Camera-type eye (tissue), 1 donor: ENCODE measurements around the gene PIGK. TPM values are rescaled to one million over a fixed set of nuclear protein-coding genes. Genes with fewer than 3 reads are reported as not detected.

ENCODE experiments used
- total RNA-seq: library from RNA; depleted of rRNA; stranded (reverse); fragments of >200 nt; gene quantifications from one replicate; pipeline ENCODE4 v1.2.3, GENCODE V29; 2014

Gene PIGK
- total RNA-seq = 39.3 TPM

DNA sequence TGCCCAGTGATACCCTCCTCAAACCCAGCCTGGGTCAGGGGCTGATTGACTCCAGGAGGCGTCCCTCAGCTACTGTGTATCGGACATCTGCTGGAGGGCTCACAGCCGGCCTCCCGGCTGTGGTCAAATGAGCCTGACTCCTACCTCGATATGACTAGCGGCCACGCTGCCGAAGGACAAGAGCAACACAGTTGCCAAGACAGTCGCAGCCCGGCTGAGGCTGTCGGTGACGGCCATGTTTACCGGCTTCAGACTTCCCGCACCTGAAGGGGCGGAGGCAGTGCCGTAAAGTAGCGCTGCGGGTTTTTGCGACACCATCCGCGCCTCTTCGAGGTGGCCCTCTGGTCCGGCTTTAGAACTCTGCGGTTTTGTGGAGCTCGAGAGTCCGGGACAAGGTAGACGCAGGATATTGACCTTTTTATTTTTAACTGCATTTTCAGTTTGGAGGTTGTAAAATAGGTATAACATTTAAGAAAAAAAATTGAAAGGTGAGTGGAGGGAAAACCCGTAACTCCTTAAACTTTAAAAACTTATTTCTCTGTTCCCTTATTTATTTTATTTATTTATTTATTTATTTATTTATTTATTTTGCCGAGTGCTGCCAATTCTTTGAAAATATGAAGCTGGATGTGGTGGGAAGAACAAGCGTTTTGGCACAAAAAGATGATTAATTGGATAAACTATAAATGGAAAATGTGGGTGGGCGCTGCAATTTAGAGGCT, at the start of gene PIGK:
Gene PIGK, minus strand, starts transcription at position 265 of the 722 bp plus-strand sequence. Its CDS starts 28 bp downstream, at position 237.

Other genes starting within 250 kb of the PIGK start
- 11.2 TPM for gene AK5, start 62.6 kb upstream of the PIGK start, total RNA-seq